Measurements from ENCODE around the gene ZNF556.

GRCh38 chr19:2917275-2918184 is 50.4 kb downstream of the ZNF556 start:
- TF ChIP-seq, protein P1, sequence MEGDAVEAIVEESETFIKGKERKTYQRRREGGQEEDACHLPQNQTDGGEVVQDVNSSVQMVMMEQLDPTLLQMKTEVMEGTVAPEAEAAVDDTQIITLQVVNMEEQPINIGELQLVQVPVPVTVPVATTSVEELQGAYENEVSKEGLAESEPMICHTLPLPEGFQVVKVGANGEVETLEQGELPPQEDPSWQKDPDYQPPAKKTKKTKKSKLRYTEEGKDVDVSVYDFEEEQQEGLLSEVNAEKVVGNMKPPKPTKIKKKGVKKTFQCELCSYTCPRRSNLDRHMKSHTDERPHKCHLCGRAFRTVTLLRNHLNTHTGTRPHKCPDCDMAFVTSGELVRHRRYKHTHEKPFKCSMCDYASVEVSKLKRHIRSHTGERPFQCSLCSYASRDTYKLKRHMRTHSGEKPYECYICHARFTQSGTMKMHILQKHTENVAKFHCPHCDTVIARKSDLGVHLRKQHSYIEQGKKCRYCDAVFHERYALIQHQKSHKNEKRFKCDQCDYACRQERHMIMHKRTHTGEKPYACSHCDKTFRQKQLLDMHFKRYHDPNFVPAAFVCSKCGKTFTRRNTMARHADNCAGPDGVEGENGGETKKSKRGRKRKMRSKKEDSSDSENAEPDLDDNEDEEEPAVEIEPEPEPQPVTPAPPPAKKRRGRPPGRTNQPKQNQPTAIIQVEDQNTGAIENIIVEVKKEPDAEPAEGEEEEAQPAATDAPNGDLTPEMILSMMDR (conservative IDR thresholded peaks at IDR 0.05; ENCODE audit: low read depth, low read length) = no peak
- no peak for TF ChIP-seq EZH2 (IDR thresholded peaks at IDR 0.05; ENCODE audit: borderline replicate concordance, low read depth, low read length, poor library complexity, severe bottlenecking)

Data from A673 (cell line).